ENCODE results near the gene MTMR3. TPM values are rescaled to one million over a fixed set of nuclear protein-coding genes. Genes with fewer than 3 reads are reported as not detected.

The MTMR3 gene
- total RNA-seq, result 15.3 and 24.7 TPM in 2 replicates

GRCh38 chr22:29883045-29883774, at the start of gene MTMR3:
TSS of gene MTMR3 (plus strand) at chr22:29883174. CDS start at chr22:29971060, 87,886 bp downstream.

GRCh38 chr22:29837741-29838598, 45.0 kb upstream of the MTMR3 start, which contains the start of gene ASCC2:
TSS of gene ASCC2 (minus strand) at chr22:29838274. CDS start at chr22:29832325, 5,949 bp downstream.

GRCh38 chr22:30079952-30080533, 197.1 kb downstream of the MTMR3 start, which contains the start of gene HORMAD2:
TSS of gene HORMAD2 (plus strand) at chr22:30080464. CDS start at chr22:30093953, 13,489 bp downstream.

Other genes with a start within 250 kb of the MTMR3 start
- under 0.01 TPM in 1 of 2 replicates, not detected in the other for gene CABP7, start 163.2 kb upstream of the MTMR3 start, total RNA-seq
- gene ZMAT5, start 116.2 kb upstream of the MTMR3 start, total RNA-seq, result 27.7 and 29.2 TPM in 2 replicates
- gene UQCR10, start 115.8 kb upstream of the MTMR3 start, total RNA-seq, result 145 and 157 TPM in 2 replicates
- gene ASCC2, start 44.9 kb upstream of the MTMR3 start, total RNA-seq, result 27.3 and 35.4 TPM in 2 replicates
- 0.51 TPM in 1 of 2 replicates, not detected in the other for gene HORMAD2, start 197.3 kb downstream of the MTMR3 start, total RNA-seq